OCI-LY1 (cell line): ENCODE data around the gene GRIA4.

Experiments
- H2AFZ ChIP-seq: fragments of 200-600 bp; sonication (generic), shearing (Covaris generic); 2 replicates; pipeline ENCODE4 v1.6.0; 2014; ENCODE audit warnings: antibody characterized with exemption, mild to moderate bottlenecking, low read length
- H3F3A ChIP-seq: fragments of 200-600 bp; sonication (generic), shearing (Covaris generic); 2 replicates; pipeline ENCODE4 v1.6.0; 2014; ENCODE audit warnings: mild to moderate bottlenecking, antibody characterized with exemption, low read length, moderate library complexity; ENCODE audit not compliant: insufficient read depth
- H3K27ac ChIP-seq: fragments of 200-600 bp; sonication (generic); 2 replicates; pipeline ENCODE4 v1.5.1; 2014; ENCODE audit warnings: low read length, mixed run types, mild to moderate bottlenecking, low read depth; ENCODE audit not compliant: poor library complexity, severe bottlenecking
- H3K27me3 ChIP-seq: fragments of 200-600 bp; sonication (generic); 2 replicates; pipeline ENCODE4 v1.6.0; 2014; ENCODE audit warnings: antibody characterized with exemption, mild to moderate bottlenecking, low read length, moderate library complexity; ENCODE audit not compliant: insufficient read depth
- H3K36me3 ChIP-seq: fragments of 200-600 bp; sonication (generic); 2 replicates; pipeline ENCODE4 v1.6.1; 2014; ENCODE audit warnings: mild to moderate bottlenecking, antibody characterized with exemption, low read length, moderate library complexity, mixed read lengths; ENCODE audit not compliant: insufficient read depth
- H3K4me1 ChIP-seq: fragments of 200-600 bp; sonication (generic); 2 replicates; pipeline ENCODE4 v1.5.1; 2014; ENCODE audit warnings: mild to moderate bottlenecking, low read length, moderate library complexity; ENCODE audit not compliant: insufficient read depth, severe bottlenecking
- H3K4me2 ChIP-seq: fragments of 200-600 bp; sonication (generic), shearing (Covaris generic); 2 replicates; pipeline ENCODE4 v1.6.1; 2014; ENCODE audit warnings: low read length
- H3K4me3 ChIP-seq: fragments of 200-600 bp; sonication (generic); 2 replicates; pipeline ENCODE4 v1.5.1; 2014; ENCODE audit warnings: low read length, low read depth, mild to moderate bottlenecking, mixed read lengths; ENCODE audit not compliant: poor library complexity, severe bottlenecking
- H3K79me2 ChIP-seq: fragments of 200-600 bp; shearing (Covaris generic); 2 replicates; pipeline ENCODE4 v1.6.1; 2016; ENCODE audit warnings: mixed run types, low read length, mixed read lengths; ENCODE audit not compliant: insufficient read depth
- H3K9ac ChIP-seq: fragments of 200-600 bp; sonication (generic), shearing (Covaris generic); 2 replicates; pipeline ENCODE4 v1.6.1; 2014; ENCODE audit warnings: mild to moderate bottlenecking, low read length, mixed read lengths
- H3K9me2 ChIP-seq: fragments of 200-600 bp; sonication (generic), shearing (Covaris generic); 2 replicates; pipeline ENCODE4 v1.6.1; 2014; ENCODE audit warnings: low read depth, mild to moderate bottlenecking, low read length, mixed read lengths
- H3K9me3 ChIP-seq: fragments of 200-600 bp; shearing (Covaris generic); 2 replicates; pipeline ENCODE4 v1.6.1; 2014; ENCODE audit warnings: low read length, mixed read lengths
- H4K20me1 ChIP-seq: fragments of 200-600 bp; sonication (generic), shearing (Covaris generic); 2 replicates; pipeline ENCODE4 v1.6.0; 2016; ENCODE audit warnings: mild to moderate bottlenecking, low read length; ENCODE audit not compliant: insufficient read depth
- CTCF ChIP-seq: fragments of 200-600 bp; sonication (generic), shearing (Covaris generic); IDR thresholded peaks from 2 replicates; pipeline ENCODE4 v1.5.1; 2017; ENCODE audit warnings: mild to moderate bottlenecking, antibody characterized with exemption, low read length, moderate library complexity, mixed read lengths
- EZH2 ChIP-seq: fragments of 200-600 bp; sonication (generic), shearing (Covaris generic); IDR thresholded peaks from 2 replicates; pipeline ENCODE4 v1.8.0; 2017; ENCODE audit warnings: borderline replicate concordance, mixed run types, mild to moderate bottlenecking, antibody characterized with exemption, low read length, moderate library complexity, mixed read lengths

GRIA4 gene

DNA sequence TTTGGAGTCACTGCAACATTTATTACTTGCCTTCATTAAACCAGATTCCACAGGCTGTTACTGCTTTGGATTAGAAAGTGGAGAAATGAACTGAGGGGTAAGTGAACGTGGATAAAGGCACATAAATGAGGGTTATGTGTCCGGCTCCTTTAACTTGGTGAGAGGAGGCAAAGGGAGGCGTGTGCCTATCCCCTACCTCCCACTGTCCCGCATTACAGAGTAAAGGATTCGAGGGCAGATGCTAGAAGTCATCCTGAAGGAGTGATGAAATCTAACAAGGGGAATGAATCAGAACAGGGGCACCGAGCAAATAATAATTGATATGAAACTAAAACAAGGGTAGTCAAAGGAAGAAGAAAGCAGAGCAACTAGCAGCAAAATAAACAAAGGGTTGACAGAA is 147.2 kb downstream of the GRIA4 start:
- H3K79me2 ChIP-seq, result no peaks in the 10 kb centered on the region
- no peaks in the 10 kb centered on the region for H3K9me3 ChIP-seq
- H3K4me3 ChIP-seq, result no peak overlapping the region
- H3K4me1 ChIP-seq, result no peaks in the 10 kb centered on the region
- H3K9me2 ChIP-seq, result no peaks in the 10 kb centered on the region
- H3K27ac ChIP-seq, result no peak overlapping the region
- no peak for TF ChIP-seq EZH2
- TF ChIP-seq CTCF, result no peak
- H3K4me2 ChIP-seq, result no peak overlapping the region
- H4K20me1 ChIP-seq, result no peaks in the 10 kb centered on the region
- no peaks in the 10 kb centered on the region for H3K36me3 ChIP-seq
- H3F3A ChIP-seq, result no peaks in the 10 kb centered on the region
- no peaks in the 10 kb centered on the region for H3K27me3 ChIP-seq
- H3K9ac ChIP-seq, result no peak overlapping the region
- no peak overlapping the region for H2AFZ ChIP-seq

- Histone ChIP-seq H3K4me1 (no peaks in the 10 kb centered on the region), H3K36me3 (no peaks in the 10 kb centered on the region), H3K27me3 (no peaks in the 10 kb centered on the region), H3K4me2 (no peak overlapping the region), H3K27ac (no peak overlapping the region), H3K79me2 (no peaks in the 10 kb centered on the region), H3K4me3 (no peak overlapping the region), H3K9ac (no peak overlapping the region), H3F3A (no peaks in the 10 kb centered on the region), H4K20me1 (no peaks in the 10 kb centered on the region), H3K9me2 (no peaks in the 10 kb centered on the region), H3K9me3 (no peaks in the 10 kb centered on the region), H2AFZ (no peak overlapping the region)
- TF ChIP-seq CTCF (no peak), EZH2 (no peak)
These were observed 153.7 kb downstream of the GRIA4 start for GRCh38 chr11:105763594-105763993.

- Histone ChIP-seq H3K9me2 (no peaks in the 10 kb centered on the region), H3K9me3 (no peaks in the 10 kb centered on the region), H3K9ac (no peak overlapping the region), H2AFZ (no peak overlapping the region), H4K20me1 (no peaks in the 10 kb centered on the region), H3K36me3 (no peaks in the 10 kb centered on the region), H3K27me3 (no peaks in the 10 kb centered on the region), H3K27ac (no peak overlapping the region), H3K4me3 (no peak overlapping the region), H3F3A (no peaks in the 10 kb centered on the region), H3K79me2 (no peaks in the 10 kb centered on the region), H3K4me1 (no peaks in the 10 kb centered on the region), H3K4me2 (no peak overlapping the region)
- no peak for TF ChIP-seq EZH2
- TF ChIP-seq CTCF, result no peak
These were observed 158.1 kb downstream of the GRIA4 start for GRCh38 chr11:105767931-105768330.
